Mesenteric fat pad (tissue), 1 donor: ENCODE results near the gene SPTBN1. TPM values are rescaled to one million over a fixed set of nuclear protein-coding genes. Genes with fewer than 3 reads are reported as not detected.

Source experiments
- DNase-seq: peaks from one replicate; pipeline ENCODE4 v3.0.0-alpha.2; 2020; ENCODE audit warnings: low spot score
- total RNA-seq: library from RNA; stranded (reverse); fragmentation: NEBNext Ultra II Directional; extraction: Animal tissue kit (Norgen Biotek cat#: 25700); gene quantifications from one replicate; pipeline ENCODE4 v1.2.1, GENCODE V29; 2021
- donor health status: DM: yes; HTN: yes; CAD: no.

Gene SPTBN1
- total RNA-seq, 1 donor from 2014 or later: 776 TPM

GRCh38 chr2:54667726-54668650, 211.9 kb downstream of the SPTBN1 start:
- no peak for DNase-seq

DNA sequence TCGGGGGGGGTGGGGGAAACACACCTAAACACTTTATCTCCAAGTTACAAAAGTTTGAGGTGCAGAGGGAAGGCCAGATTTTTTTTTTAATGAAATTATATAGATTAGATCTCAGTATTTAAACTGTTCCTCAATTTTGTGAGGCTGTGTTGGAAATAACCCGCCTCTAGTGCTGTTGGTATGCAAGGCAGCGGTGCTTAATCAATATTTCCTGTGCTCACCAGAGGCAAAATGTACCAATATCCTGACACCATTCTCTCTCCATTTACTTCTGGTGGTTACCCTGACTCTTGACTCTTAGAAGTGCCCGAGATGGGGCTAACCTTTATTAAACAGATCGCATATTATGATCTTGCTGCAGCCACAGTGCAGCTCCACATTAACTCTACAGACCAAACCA, 212.6 kb downstream of the SPTBN1 start:
- DNase-seq: no peak

GRCh38 chr2:54669677-54670484, 213.8 kb downstream of the SPTBN1 start:
- DNase-seq: no peak

DNA sequence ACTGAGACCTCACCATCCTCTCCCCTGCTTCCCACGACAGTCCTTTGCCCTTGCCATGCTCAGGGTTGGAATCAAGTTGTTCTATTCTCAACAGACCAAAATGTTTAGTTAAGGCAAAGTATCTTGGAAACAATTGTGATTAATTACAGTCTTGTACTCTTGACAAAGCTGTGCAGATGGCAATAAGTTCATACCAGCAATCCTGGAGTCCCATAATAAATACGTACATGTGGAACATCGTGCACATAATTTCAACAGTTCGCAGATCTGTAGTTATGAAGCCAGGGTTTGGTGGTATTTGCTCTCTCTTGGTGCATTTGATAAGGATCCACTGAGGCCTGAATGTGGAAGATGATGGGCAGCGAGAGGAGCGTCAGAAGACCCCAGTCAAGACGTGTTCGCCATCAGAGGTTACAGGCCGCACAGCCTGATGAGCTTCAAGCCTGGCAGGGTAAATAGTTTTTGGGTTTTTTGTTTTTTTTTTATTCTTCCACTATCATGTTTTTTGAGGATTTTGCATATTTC, 214.4 kb downstream of the SPTBN1 start:
- DNase-seq: no peak

- DNase-seq: no peak
Observed at GRCh38 chr2:54671010-54671409, 214.9 kb downstream of the SPTBN1 start.

GRCh38 chr2:54671875-54672589, 215.9 kb downstream of the SPTBN1 start:
- DNase-seq: no peak

DNA sequence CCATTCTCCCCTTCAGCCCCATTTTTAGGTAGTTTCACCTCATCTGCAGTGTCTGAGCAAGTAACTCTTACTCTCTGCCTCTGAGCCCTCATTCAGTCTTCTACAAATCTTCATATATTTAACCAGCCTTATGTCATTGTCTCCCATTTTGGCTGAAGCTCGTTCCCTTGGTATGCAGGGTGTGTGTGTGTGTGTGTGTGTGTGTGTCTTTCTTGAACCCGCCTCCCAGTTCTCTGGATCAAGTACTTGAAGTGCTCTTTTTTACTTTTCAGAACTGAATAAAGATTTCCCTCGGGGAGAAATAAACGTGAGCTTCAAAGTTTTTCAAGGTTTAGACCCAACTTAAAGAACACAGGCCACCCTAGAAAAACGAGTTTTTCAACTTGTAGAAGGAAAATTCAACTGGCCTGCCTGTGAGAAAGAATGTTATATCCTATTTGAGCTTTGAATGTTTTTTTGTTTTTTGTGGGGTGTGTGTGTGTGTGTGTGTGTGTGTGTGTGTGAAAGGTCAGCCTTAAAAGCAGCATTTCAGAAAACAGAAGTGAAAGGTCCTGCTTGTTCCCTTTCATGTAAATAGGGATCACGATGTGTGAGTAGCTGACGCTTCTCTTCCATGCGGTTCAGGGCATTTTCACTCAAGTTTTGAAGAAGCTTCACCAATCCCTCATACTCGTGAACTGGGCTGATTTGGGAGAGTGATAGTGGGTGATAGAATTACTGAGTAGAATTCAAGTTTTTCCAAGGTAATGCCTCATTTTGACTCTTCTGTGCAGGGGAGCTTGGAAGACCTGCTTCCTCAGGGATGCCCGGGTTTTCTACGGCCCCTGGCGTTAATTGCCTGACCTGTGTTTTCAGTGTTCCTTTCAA, 216.7 kb downstream of the SPTBN1 start:
- DNase-seq: no peak

- no peak for DNase-seq
Observed at GRCh38 chr2:54673501-54673998, 217.4 kb downstream of the SPTBN1 start.

- DNase-seq: no peak
Observed at GRCh38 chr2:54675281-54675680, 219.2 kb downstream of the SPTBN1 start.

DNA sequence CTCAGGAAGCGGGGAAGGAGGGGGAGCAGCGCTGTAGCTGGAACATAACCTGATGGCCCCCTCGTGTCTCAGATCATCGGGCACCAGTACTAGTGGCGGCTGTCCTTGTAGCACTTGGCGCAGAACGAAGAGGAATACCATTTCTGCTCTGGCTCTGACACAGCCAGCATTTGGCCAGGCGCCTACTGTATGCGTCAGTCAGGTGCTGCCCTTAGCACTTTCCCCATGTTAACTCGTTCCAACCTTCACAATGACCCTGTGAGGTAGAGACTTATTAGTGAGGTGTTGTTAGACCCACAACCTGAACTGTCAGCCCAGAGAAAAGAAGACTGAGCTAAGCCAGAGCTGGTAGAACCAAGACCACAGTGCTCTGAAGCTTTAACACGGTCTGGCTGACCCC, 219.6 kb downstream of the SPTBN1 start:
- DNase-seq: no peak

DNA sequence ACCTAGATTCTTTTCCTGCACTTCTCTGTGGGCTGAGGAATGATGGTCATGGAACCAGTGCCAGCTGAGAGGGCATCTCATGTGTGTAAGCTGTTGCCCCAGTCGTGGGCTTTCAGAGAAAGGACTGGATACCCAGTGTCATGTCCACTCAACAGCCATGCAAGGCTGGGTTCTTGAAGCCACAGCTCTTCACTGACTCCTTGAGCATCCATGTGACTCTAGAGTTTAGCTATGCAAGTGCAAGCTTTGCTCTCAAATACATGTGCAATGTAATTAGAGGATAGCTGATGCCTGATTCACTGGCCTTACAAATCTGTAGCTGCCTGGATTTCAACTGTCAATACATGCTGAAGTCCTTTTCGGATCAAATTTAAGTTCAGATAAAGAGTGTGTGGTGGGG, 220.5 kb downstream of the SPTBN1 start:
- no peak for DNase-seq

DNA sequence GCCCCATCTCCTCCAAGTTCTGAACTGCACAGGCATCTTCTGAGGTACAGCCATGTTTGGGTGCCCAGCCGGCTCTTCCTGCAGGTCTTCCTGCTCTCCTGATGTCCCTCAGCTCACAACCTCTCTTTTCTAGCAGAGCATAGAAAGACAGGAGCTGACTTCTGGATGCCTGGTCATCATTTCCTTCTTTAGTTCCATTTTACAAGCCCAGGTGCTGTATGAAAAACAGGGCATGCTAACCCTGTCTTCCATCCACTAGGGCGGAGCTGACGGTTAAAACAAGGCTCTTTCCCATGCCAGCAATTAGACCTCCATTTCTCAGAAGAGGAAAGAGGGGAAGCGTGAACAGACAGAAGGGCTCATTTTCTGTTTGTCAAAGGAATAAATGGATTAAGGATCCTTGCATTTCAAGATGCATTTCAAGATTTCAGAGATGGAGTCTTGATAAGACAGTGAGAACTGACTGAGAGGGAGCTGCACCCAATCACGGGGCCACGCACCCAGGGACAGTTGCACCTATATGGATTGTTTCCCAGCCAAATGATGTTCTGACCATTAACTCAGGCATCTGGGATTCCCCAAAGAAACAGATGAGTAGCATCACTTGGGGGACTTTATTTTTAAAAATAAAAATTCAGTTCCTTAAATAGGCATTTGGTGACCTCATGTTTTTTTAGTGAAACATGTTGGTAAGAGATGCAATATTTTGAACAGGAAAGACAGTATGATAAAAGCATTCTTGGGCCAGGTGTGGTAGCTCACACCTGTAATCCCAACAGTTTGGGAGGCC, 221.5 kb downstream of the SPTBN1 start:
- no peak for DNase-seq

DNA sequence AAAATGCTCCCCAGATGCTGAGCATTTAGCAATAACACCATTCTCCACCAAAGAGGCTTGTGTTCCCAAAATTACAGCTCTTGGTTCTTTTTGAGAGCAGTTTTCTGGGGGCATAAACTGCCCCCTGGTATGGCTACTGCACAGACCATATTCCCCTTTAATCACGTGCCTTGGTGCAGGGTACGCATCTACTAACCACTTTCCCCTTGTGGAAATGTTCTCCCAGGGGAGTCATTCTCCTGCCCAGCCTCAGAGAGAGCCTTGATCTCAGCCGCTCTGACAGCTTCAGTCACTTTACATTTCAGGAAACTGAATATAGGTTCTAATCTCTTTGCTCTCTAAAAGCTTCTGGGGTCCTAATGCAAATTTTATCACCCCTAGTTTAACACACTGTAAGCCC, 222.6 kb downstream of the SPTBN1 start:
- no peak for DNase-seq

DNA sequence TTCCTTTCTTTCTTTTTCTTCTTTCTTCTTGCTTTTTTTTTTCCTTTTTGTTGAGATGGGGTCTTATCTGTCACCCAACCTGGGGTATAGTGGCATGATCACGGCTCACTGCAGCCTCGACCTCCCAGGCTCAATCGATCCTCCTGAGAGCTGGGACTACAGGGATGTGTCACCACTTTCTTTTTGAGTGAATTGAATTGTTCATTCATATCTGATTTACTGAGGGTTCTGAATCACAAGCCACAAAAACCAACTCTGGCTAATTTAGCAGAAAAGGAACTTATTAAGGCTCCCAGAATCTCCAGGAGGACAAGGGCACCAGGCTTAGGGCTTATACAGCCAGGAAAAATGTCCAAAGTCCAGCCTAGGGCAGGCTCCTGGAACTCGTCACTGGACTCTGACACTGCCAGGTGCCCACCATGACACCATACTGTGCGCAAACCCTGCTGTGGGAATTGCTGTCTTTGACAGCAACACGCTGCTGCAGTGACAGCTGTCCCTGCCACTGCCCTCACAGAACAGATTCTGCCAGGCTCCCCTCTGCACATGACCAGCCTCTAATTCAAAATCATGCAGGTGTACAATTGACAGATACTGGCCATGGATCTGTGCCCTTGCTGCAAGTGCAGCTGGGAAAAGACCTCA, 224.4 kb downstream of the SPTBN1 start:
- DNase-seq: no peak

- DNase-seq: no peak
Observed at GRCh38 chr2:54681416-54681815, 225.3 kb downstream of the SPTBN1 start.

DNA sequence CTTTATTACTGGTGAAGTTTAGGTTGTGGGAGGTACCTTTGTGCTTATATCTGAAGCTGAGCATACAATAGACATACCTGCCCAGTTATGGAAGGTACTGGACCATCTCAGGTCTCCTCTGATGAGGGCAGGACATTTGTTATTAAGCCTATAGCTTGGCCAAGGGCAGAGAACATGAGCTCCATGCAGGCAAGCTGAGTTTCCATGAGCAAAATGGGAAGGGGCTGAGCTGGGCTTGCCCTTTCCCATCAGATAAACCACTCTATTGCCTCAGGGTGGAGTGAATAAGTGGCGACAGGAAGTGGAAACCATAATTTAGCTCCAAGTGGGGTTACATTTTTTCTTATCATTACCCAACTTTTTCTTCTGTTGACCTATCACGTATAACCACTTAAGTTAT, 227.5 kb downstream of the SPTBN1 start:
- no peak for DNase-seq

- no peak for DNase-seq
Observed at GRCh38 chr2:54685263-54685775, 229.2 kb downstream of the SPTBN1 start.

DNA sequence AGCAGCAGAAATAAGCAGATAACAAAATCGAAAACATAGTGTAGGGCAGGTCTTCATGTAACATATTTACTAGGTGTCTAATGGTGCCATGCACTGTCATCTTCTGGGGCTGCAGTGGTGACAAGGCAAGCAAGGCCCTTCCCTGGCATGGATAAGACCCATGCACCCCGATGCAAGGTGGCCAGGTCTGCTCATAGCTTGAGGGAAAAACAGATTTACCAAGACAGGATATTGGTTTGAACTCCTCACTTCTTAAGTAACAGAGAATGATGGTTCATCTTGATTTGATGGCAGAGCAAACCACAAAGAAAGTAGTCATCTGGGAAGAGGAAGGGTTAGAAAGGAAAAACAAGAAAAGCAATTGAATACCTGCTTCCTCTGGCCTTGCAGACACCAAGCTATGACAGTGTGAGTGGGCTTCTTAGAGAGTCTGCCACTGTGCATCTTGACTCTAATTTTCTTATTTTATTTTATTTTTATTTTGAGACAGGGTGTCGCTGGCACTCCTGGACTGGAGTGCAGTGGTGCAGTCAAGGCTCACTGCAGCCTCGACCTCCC, 231.5 kb downstream of the SPTBN1 start:
- no peak for DNase-seq
